CD14-positive monocyte (primary cell): ENCODE measurements around the gene RASGRP2. TPM values are rescaled to one million over a fixed set of nuclear protein-coding genes. Genes with fewer than 3 reads are reported as not detected.

Source experiments
- DNase-seq, 3 donors: peaks; one replicate each; pipeline ENCODE4 v3.0.0-alpha.2; 2011 to 2022
- H2AFZ ChIP-seq: 2 replicates; pipeline ENCODE4 v1.6.0; 2012; ENCODE audit warnings: mild to moderate bottlenecking, low read depth, low read length, inconsistent platforms; ENCODE audit not compliant: insufficient read depth, poor library complexity, severe bottlenecking
- H3K27ac ChIP-seq, 2 donors: 1 replicate in 1 of 2; 2 replicates in 1 of 2; pipeline ENCODE4 v1.5.1; 2012 to 2013; ENCODE audit warnings: low read length in 2 of 2, control low read depth in 1 of 2, inconsistent platforms in 1 of 2, low read depth in 1 of 2, mild to moderate bottlenecking in 1 of 2
- H3K27me3 ChIP-seq, 2 donors: one replicate each; pipeline versions ENCODE4 v1.6.0 to v1.6.1; 2011 to 2013; ENCODE audit warnings: low read length in 2 of 2; ENCODE audit not compliant: control insufficient read depth in 2 of 2, insufficient read depth in 2 of 2
- H3K36me3 ChIP-seq, 2 donors: replicated peaks in 1 of 2; 1 replicate in 1 of 2; 2 replicates in 1 of 2; pipeline versions ENCODE4 v1.5.1 to v1.6.1; 2012 to 2013; ENCODE audit warnings: low read length in 2 of 2, control low read depth in 1 of 2, inconsistent platforms in 1 of 2, mild to moderate bottlenecking in 1 of 2; ENCODE audit not compliant: insufficient read depth in 2 of 2, control insufficient read depth in 1 of 2
- H3K4me1 ChIP-seq, 2 donors: 1 replicate in 1 of 2; 2 replicates in 1 of 2; pipeline versions ENCODE4 v1.5.1 to v1.6.1; 2012 to 2013; ENCODE audit warnings: low read length in 2 of 2, control low read depth in 1 of 2, inconsistent platforms in 1 of 2, mild to moderate bottlenecking in 1 of 2, moderate library complexity in 1 of 2; ENCODE audit not compliant: insufficient read depth in 2 of 2, control insufficient read depth in 1 of 2
- H3K4me2 ChIP-seq: replicated peaks from 2 replicates; pipeline ENCODE3; 2012; ENCODE audit warnings: low read length, moderate library complexity, mild to moderate bottlenecking; ENCODE audit not compliant: poor library complexity, severe bottlenecking; ENCODE audit errors: extremely low read depth
- H3K4me3 ChIP-seq, 3 experiments: fragments of 200-600 bp in 1 of 3; sonication (generic) in 1 of 3; replicated peaks in 1 of 3; 1 replicate in 2 of 3; 2 replicates in 1 of 3; pipeline ENCODE4 v1.5.1; 2011 to 2013; ENCODE audit warnings: low read length in 3 of 3, mild to moderate bottlenecking in 3 of 3, control low read depth in 2 of 3, low read depth in 2 of 3, inconsistent platforms in 1 of 3, moderate library complexity in 1 of 3
- H3K79me2 ChIP-seq: 2 replicates; pipeline ENCODE4 v1.6.0; 2012; ENCODE audit warnings: mild to moderate bottlenecking, control low read depth, inconsistent platforms, low read length, moderate library complexity; ENCODE audit not compliant: insufficient read depth
- H3K9ac ChIP-seq: 2 replicates; pipeline ENCODE4 v1.6.0; 2017; ENCODE audit warnings: low read length, mild to moderate bottlenecking; ENCODE audit not compliant: insufficient read depth, poor library complexity, severe bottlenecking
- H3K9me3 ChIP-seq, 2 donors: replicated peaks in 1 of 2; 1 replicate in 1 of 2; 2 replicates in 1 of 2; pipeline versions ENCODE4 v1.5.1 to v1.6.1; 2012 to 2013; ENCODE audit warnings: low read length in 2 of 2, control low read depth in 1 of 2; ENCODE audit not compliant: control insufficient read depth in 1 of 2, insufficient read depth in 1 of 2
- H4K20me1 ChIP-seq: 2 replicates; pipeline ENCODE4 v1.6.0; 2012; ENCODE audit warnings: mild to moderate bottlenecking, low read length, control low read depth, moderate library complexity; ENCODE audit not compliant: insufficient read depth
- H3K27ac Mint-ChIP-seq, 7 donors: one replicate each; pipeline ENCODE4 v1.8.0; 2020; ENCODE audit warnings: mild to moderate bottlenecking in 7 of 7, mixed read lengths in 7 of 7, moderate library complexity in 6 of 7, inconsistent platforms in 2 of 7
- H3K27me3 Mint-ChIP-seq, 3 donors: one replicate each; pipeline ENCODE4 v1.8.0; 2021 to 2022; ENCODE audit warnings: low read depth in 3 of 3, mild to moderate bottlenecking in 3 of 3, mixed read lengths in 3 of 3, moderate library complexity in 3 of 3, inconsistent platforms in 1 of 3
- H3K36me3 Mint-ChIP-seq, 2 donors: one replicate each; pipeline ENCODE4 v1.8.0; 2020; ENCODE audit warnings: mixed read lengths in 2 of 2, inconsistent platforms in 1 of 2, mild to moderate bottlenecking in 1 of 2
- H3K4me1 Mint-ChIP-seq: one replicate; pipeline ENCODE4 v1.8.0; 2020; ENCODE audit warnings: mild to moderate bottlenecking, mixed read lengths
- H3K4me3 Mint-ChIP-seq, 2 donors: one replicate each; pipeline ENCODE4 v1.8.0; 2020; ENCODE audit warnings: mild to moderate bottlenecking in 2 of 2, mixed read lengths in 2 of 2, moderate library complexity in 1 of 2
- H3K9me3 Mint-ChIP-seq, 7 donors: one replicate each; pipeline ENCODE4 v1.8.0; 2020 to 2022; ENCODE audit warnings: mixed read lengths in 7 of 7, mild to moderate bottlenecking in 6 of 7, moderate library complexity in 6 of 7, inconsistent platforms in 2 of 7
- WGBS: methylation state at CpG from one replicate; pipeline ENCODE4 v1.1.5; 2013; ENCODE audit warnings: missing lambda C conversion rate; ENCODE audit not compliant: insufficient coverage; 5-methylcytosine and 5-hydroxymethylcytosine counted together
- intact Hi-C, 2 donors: fragments of 100-400 bp; cut with micrococcal nuclease; formaldehyde crosslinking; loops; one replicate each; pipeline versions ENCODE4 v1.15.0 to v1.15.1; 2023
- polyA plus RNA-seq, 3 donors: library from polyadenylated mRNA; depleted of rRNA in 1 of 3; unstranded in 2 of 3; stranded (reverse) in 1 of 3; fragments of 300-500 nt in 2 of 3; fragments of >200 nt in 1 of 3; fragmentation: Illumina TruSeq in 2 of 3; gene quantifications; 1 replicate in 2 of 3; 2 replicates in 1 of 3; pipeline ENCODE4 v1.2.3, GENCODE V29; 2012 to 2021
- TF ChIP-seq, protein P1 (sequence below): fragments of 200-600 bp; IDR thresholded peaks from one replicate; pipeline ENCODE4 v1.8.0; 2022; ENCODE audit warnings: antibody characterized with exemption, mild to moderate bottlenecking

RASGRP2 gene
- polyA plus RNA-seq, 3 donors = 67.6 to 242 (median 68.8) TPM

DNA sequence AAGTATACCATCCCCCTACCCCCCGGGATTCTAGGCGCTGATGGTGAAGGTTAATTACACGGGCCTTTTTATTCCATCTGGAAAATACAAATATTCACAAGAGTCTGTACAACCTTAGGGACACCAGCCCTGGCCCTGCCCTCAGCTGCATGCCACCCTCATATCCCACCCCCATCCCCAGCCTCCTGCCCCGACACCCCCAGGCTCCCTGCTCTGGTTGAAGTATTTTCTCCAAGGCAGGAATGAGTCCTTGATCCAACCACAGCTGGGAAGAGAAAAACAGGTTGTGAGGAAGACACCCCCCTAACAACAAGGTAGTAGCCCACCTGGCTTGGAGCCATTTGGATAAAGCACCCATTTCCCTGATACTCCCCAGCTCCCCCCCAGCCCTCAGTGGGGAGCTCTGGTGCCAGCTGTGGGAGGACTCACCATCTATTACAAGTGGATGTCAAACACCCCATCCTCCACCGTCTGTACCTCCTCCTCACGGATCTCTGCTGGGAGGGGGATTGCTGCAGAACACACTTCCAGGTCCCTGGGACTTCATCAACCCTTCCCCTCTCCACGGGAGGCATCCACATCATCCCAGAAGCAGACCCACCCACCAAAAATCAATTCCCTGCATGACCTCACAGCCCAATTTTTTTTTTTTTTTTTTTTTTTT, 16.9 kb downstream of the RASGRP2 start:
- no peak for DNase-seq
- Histone ChIP-seq H3K4me2 (no peak overlapping the region), H3K9ac (no peak overlapping the region), H3K4me3 (no peak overlapping the region), H3K36me3 (peaks cover 40 to 59% of the 10 kb centered on the region in 2 donors), H3K27me3 (peaks cover 5 to 7% of the 10 kb centered on the region in 2 donors), H3K27ac (no peak overlapping the region), H3K4me1 (peaks cover 15 to 32% of the 10 kb centered on the region in 2 donors), H4K20me1 (peaks cover 62% of the 10 kb centered on the region), H3K79me2 (peaks cover 8% of the 10 kb centered on the region), H2AFZ (no peak overlapping the region), H3K9me3 (no peaks in the 10 kb centered on the region)
- intact Hi-C loops = no loop called here
- Mint-ChIP-seq H3K4me1 (peaks cover 24% of the 10 kb centered on the region), H3K36me3 (peaks cover 44 to 54% of the 10 kb centered on the region in 2 donors), H3K4me3 (no peak overlapping the region), H3K27ac (no peak overlapping the region), H3K27me3 (peaks cover 7 to 9% (median 8%) of the 10 kb centered on the region in 3 donors), H3K9me3 (no peaks in the 10 kb centered on the region)
- WGBS = 94% methylated on average over 3 of the region's 7 CpGs
- TF ChIP-seq, protein P1, sequence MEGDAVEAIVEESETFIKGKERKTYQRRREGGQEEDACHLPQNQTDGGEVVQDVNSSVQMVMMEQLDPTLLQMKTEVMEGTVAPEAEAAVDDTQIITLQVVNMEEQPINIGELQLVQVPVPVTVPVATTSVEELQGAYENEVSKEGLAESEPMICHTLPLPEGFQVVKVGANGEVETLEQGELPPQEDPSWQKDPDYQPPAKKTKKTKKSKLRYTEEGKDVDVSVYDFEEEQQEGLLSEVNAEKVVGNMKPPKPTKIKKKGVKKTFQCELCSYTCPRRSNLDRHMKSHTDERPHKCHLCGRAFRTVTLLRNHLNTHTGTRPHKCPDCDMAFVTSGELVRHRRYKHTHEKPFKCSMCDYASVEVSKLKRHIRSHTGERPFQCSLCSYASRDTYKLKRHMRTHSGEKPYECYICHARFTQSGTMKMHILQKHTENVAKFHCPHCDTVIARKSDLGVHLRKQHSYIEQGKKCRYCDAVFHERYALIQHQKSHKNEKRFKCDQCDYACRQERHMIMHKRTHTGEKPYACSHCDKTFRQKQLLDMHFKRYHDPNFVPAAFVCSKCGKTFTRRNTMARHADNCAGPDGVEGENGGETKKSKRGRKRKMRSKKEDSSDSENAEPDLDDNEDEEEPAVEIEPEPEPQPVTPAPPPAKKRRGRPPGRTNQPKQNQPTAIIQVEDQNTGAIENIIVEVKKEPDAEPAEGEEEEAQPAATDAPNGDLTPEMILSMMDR = no peak

DNA sequence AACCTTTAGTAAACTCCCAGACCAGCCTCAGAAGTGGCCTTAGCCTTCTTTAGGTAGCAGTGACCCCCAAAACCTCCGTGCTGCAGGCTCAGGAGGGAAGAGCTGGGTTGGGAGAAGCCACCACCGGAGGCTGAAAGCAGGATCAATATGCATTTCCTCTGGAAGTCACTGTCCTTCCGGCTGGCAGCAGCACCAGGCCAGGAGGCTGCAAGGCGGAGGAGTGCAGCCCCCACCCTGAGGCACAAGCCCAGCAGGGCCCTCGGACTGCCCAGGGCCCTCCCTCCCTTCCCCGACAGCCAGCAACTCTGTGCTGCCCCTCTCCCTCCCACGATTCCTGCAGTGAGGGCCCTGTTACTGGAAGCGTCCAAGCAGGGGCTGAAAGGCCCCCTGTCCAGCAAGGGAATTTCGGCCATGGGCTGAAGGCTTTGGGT, 17.7 kb downstream of the RASGRP2 start:
- no peaks in the 10 kb centered on the region for H3K9me3 ChIP-seq
- H4K20me1 ChIP-seq = peaks cover 55% of the 10 kb centered on the region
- H3K36me3 ChIP-seq = peaks cover 33 to 52% of the 10 kb centered on the region in 2 donors
- H3K4me3 Mint-ChIP-seq = no peak overlapping the region
- H3K27ac ChIP-seq = no peak overlapping the region
- TF ChIP-seq, protein P1 = no peak
- peaks cover 5 to 14% of the 10 kb centered on the region in 2 donors for H3K27me3 ChIP-seq
- no peak overlapping the region for H2AFZ ChIP-seq
- peaks cover 37 to 47% of the 10 kb centered on the region in 2 donors for H3K36me3 Mint-ChIP-seq
- H3K27ac Mint-ChIP-seq = no peak overlapping the region
- no peaks in the 10 kb centered on the region for H3K9me3 Mint-ChIP-seq
- no peak for DNase-seq
- intact Hi-C loops = no loop called here
- no peak overlapping the region for H3K9ac ChIP-seq
- H3K4me1 ChIP-seq = peaks cover 15 to 32% of the 10 kb centered on the region in 2 donors
- peaks cover 13 to 16% (median 15%) of the 10 kb centered on the region in 3 donors for H3K27me3 Mint-ChIP-seq
- H3K4me1 Mint-ChIP-seq = peaks cover 24% of the 10 kb centered on the region
- 67% methylated on average over 6 of the region's 9 CpGs for WGBS
- H3K4me3 ChIP-seq = no peak overlapping the region
- H3K4me2 ChIP-seq = no peak overlapping the region
- H3K79me2 ChIP-seq = peaks cover under 1% of the 10 kb centered on the region
